ENCODE data around the gene BCO2. TPM values are rescaled to one million over a fixed set of nuclear protein-coding genes. Genes with fewer than 3 reads are reported as not detected.
"Not testable (repeated sequence)": the region's sequence is repeated elsewhere in the genome, so short reads cannot be mapped to it uniquely, and the experiment has no call there.

BCO2 gene
- total RNA-seq, 3 donors from 2014 or later (not counting 1 experiment from before 2014, with no cell fraction given) = 3.9 to 7.2 (median 5.8) TPM

- Histone ChIP-seq H3K27me3 (ENCODE audit: control insufficient read depth, insufficient read depth, low read length) (no peaks in the 10 kb centered on the region), H3K4me3 (ENCODE audit: low read length) (no peak overlapping the region), H3K27ac (ENCODE audit: low read length) (no peak overlapping the region), H3K4me1 (ENCODE audit: control insufficient read depth, insufficient read depth, low read length) (no peaks in the 10 kb centered on the region), H3K36me3 (ENCODE audit: control insufficient read depth, insufficient read depth, low read length) (no peaks in the 10 kb centered on the region), H3K9me3 (ENCODE audit: control insufficient read depth, insufficient read depth, low read length) (no peaks in the 10 kb centered on the region)
- ATAC-seq (no peak), DNase-seq (no peak)
- Mint-ChIP-seq H3K9me3 (no peaks in the 10 kb centered on the region), H3K4me1 (peaks cover 6 to 14% of the 10 kb centered on the region in 2 donors), H3K36me3 (no peaks in the 10 kb centered on the region), H3K4me3 (no peak overlapping the region), H3K27ac (no peak overlapping the region), H3K27me3 (ENCODE audit: low read depth in 2 of 2) (peaks cover 0 to under 1% of the 10 kb centered on the region in 2 donors)
- no peak for TF ChIP-seq CTCF (IDR thresholded peaks at IDR 0.05)
- intact Hi-C loops (cut with micrococcal nuclease) = no loop called here
These were observed 10.6 kb downstream of the BCO2 start for GRCh38 chr11:112185883-112186282.

GRCh38 chr11:112186304-112186703 is 11.0 kb downstream of the BCO2 start:
- no peak for ATAC-seq
- Mint-ChIP-seq H3K27ac (no peak overlapping the region), H3K9me3 (no peaks in the 10 kb centered on the region), H3K4me3 (no peak overlapping the region), H3K4me1 (peaks cover 6 to 14% of the 10 kb centered on the region in 2 donors), H3K27me3 (ENCODE audit: low read depth in 2 of 2) (no peaks in the 10 kb centered on the region), H3K36me3 (no peaks in the 10 kb centered on the region)
- TF ChIP-seq CTCF (IDR thresholded peaks at IDR 0.05) = no peak
- no peak for DNase-seq
- H3K9me3 ChIP-seq (ENCODE audit: control insufficient read depth, insufficient read depth, low read length) = no peaks in the 10 kb centered on the region
- H3K4me3 ChIP-seq (ENCODE audit: low read length) = no peak overlapping the region
- H3K4me1 ChIP-seq (ENCODE audit: control insufficient read depth, insufficient read depth, low read length) = no peaks in the 10 kb centered on the region
- no peaks in the 10 kb centered on the region for H3K27me3 ChIP-seq (ENCODE audit: control insufficient read depth, insufficient read depth, low read length)
- no peaks in the 10 kb centered on the region for H3K36me3 ChIP-seq (ENCODE audit: control insufficient read depth, insufficient read depth, low read length)
- intact Hi-C loops (cut with micrococcal nuclease) = no loop called here
- no peak overlapping the region for H3K27ac ChIP-seq (ENCODE audit: low read length)

GRCh38 chr11:112195113-112195512 is 19.8 kb downstream of the BCO2 start:
- H3K27ac ChIP-seq (ENCODE audit: low read length); H3K4me3 ChIP-seq (ENCODE audit: low read length); H3K27ac Mint-ChIP-seq; H3K36me3 ChIP-seq (ENCODE audit: control insufficient read depth, insufficient read depth, low read length); H3K4me1 Mint-ChIP-seq; H3K27me3 ChIP-seq (ENCODE audit: control insufficient read depth, insufficient read depth, low read length); H3K9me3 ChIP-seq (ENCODE audit: control insufficient read depth, insufficient read depth, low read length); ATAC-seq; H3K4me3 Mint-ChIP-seq; H3K9me3 Mint-ChIP-seq; H3K4me1 ChIP-seq (ENCODE audit: control insufficient read depth, insufficient read depth, low read length); intact Hi-C loops (cut with micrococcal nuclease); H3K36me3 Mint-ChIP-seq; H3K27me3 Mint-ChIP-seq (ENCODE audit: low read depth in 2 of 2); DNase-seq: not testable (repeated sequence)
- 90% methylated on average over 11 of the region's 11 CpGs for WGBS (ENCODE audit: insufficient coverage)

GRCh38 chr11:112195951-112196351 is 20.6 kb downstream of the BCO2 start:
- H3K27ac ChIP-seq (ENCODE audit: low read length) = no peak overlapping the region
- no peak overlapping the region for H3K27ac Mint-ChIP-seq
- WGBS (ENCODE audit: insufficient coverage) = 80% methylated on average over 1 of the region's 2 CpGs
- peaks cover 0 to 3% of the 10 kb centered on the region in 2 donors for H3K27me3 Mint-ChIP-seq (ENCODE audit: low read depth in 2 of 2)
- no peaks in the 10 kb centered on the region for H3K9me3 ChIP-seq (ENCODE audit: control insufficient read depth, insufficient read depth, low read length)
- no peak for TF ChIP-seq CTCF (IDR thresholded peaks at IDR 0.05)
- H3K9me3 Mint-ChIP-seq = no peaks in the 10 kb centered on the region
- no peaks in the 10 kb centered on the region for H3K36me3 ChIP-seq (ENCODE audit: control insufficient read depth, insufficient read depth, low read length)
- no peaks in the 10 kb centered on the region for H3K27me3 ChIP-seq (ENCODE audit: control insufficient read depth, insufficient read depth, low read length)
- intact Hi-C loops (cut with micrococcal nuclease) = no loop called here
- peaks cover 5% of the 10 kb centered on the region in 2 donors for H3K4me1 Mint-ChIP-seq
- ATAC-seq (no peak), DNase-seq (no peak)
- H3K4me1 ChIP-seq (ENCODE audit: control insufficient read depth, insufficient read depth, low read length) = no peaks in the 10 kb centered on the region
- H3K36me3 Mint-ChIP-seq = no peaks in the 10 kb centered on the region
- no peak overlapping the region for H3K4me3 Mint-ChIP-seq
- H3K4me3 ChIP-seq (ENCODE audit: low read length) = no peak overlapping the region
